NCI-H526 treated with DMSO at 0.1 percent for 48 hours (cell line): Measurements from ENCODE around the gene POU3F3.
A peak's percentile ranks its signal among the peaks of the same experiment; 100 is the strongest.

Experiments
- DNase-seq: peaks from one replicate; lab custom pipeline; 2025; lab: John Stamatoyannopoulos, UW

Gene POU3F3

GRCh38 chr2:104847586-104848160 lies 6.2 kb upstream of the POU3F3 start:
- no peak for DNase-seq

DNA sequence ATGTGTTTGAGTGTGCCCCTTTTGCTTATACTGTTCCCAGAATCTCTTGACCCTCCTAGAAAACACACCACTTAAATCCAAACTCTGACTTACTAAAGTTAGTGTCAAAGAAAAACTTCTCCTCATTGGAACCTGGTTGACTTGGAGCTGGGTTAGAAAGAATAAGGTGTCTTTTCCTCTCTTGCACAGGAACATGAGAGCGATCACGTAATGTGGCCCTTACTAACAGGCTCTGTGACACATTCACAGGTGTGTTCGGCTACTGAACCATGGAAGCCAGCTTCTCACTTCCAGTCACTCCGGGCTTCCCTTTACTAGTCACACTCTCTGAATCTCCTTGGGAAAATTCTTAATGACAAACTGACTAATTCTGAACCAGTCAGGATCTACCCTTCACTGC lies 5.4 kb upstream of the POU3F3 start:
- no peak for DNase-seq

DNA sequence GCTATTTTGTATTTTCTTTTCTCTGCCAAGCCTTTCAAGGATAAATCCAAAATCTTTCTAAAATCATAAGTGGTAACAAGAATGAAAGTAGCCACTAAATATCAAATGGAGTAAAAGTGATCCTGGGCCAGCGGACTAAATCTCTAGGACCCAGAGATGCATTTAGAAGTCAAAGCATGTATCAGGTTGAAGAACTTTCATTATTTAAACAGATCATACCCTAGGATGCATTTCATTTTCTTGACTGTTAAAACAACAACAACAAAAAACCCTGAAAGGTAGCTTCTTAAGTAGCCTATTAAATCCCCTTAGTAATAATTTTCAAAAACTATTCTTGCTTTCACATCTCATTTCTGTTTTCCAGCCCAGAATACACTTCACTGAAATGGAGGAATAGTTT lies 4.8 kb upstream of the POU3F3 start:
- DNase-seq = no peak

- peak; percentile 82 for DNase-seq
These were observed 4.2 kb upstream of the POU3F3 start for GRCh38 chr2:104849618-104850141.

DNA sequence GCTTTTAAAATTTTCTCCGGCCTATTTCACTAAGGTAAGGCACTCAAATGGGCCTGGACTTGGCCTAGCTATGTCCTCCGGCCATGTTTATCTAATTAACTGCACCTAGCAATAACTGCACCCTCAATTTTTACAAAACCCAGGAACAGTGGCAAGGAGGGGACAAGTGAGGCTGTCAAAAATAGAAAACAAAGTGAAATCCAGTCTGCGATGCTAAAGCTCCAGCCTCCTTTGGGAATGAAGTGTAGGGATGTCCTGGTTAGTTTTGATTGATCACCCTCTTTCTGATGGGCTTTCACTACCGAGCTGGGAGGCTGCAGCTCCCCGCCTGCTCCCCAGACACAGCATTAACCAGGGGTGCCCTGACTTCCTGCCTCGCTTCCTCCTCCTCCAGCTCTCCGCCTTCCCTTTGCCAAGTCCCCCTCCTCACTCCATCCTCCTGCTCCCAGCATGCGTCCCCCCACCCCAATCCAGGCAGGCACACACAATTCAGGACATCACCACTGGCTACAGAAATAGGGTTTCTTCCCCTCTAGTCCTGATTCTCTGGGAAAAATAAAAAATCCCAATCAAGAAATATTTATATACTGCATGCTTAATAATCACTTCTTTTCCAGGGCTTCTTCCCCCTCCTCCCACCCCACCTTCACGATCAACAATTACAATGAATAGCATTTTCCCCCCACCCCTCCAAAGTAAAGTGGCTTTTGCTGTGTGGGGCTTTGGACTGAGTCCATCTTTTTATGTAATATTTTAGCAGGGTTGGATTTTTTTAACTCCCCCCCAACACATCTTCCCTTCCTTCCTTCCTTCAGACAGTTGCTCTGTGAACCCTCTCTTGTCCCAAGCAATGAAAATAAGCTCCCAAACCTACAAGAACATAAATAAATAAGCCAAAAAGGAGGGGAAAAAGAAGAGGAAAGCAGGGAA lies 3.3 kb upstream of the POU3F3 start:
- no peak for DNase-seq

DNA sequence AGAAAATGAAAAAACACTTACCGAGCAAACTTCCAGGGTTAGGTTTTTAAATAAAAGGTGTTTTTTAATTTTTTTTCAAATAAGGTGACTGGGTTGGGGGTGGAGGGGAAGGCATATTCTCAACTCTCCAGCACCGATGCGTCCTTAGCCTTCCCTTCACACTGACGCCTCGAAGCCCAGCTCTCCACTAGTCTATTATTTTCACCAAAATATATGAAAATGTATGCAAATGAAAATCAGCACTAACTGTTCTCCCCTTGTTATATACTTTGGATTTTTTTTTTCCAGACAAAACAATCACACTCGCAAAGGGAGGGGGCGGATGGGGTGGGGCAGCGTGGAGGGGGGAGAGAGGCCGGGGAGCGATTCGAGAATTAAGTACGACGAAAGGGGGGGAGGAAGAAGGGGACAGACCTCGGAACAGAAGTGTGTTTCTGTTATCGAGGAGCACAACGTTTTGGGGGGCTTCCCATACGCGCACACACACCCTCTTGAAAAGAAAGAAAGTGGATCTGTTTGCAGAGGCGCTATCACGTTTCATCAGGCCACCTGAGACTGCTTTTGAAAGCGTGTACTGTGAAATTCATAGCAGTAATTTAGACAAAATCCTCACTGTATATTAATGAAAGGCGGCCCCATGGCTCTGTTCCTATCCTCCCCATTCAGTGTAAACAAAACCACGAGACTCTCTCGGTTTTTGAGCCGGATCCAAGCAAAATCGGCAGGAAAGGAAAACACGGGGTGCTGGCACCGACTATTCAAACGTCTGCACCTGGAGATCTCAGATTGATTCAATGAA lies 2.4 kb upstream of the POU3F3 start:
- DNase-seq = peak; percentile 58

DNA sequence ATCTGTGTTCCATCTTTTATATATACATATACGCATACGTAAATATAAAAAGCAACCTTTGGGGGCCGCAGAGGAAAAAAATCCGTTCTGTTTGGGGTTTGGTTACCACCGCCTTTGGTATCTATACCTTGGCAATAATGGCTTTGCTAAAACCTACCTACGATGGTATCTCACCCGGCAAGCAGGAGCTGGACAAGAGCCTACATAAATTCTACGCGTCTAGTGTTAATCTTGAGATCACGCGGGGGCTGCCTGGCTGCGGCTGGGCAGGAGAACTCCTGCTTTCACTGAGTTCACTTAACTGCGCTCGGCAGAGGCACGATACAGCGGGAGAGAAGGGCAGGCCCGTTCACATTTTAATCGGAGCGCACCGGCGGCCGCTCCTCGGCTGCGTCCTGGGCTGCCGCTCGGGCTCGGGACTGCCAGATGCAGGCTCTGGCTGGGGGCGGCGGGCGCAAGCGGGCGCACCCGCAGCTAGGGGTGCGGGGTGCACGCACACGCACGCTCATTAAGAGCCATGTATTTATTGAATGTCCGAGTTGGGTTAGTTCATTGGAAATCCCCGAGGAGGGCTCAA lies 1.7 kb upstream of the POU3F3 start:
- peak; percentile 58 for DNase-seq

- DNase-seq = no peak
These were observed 744 bp downstream of the POU3F3 start for GRCh38 chr2:104854498-104855220.

DNA sequence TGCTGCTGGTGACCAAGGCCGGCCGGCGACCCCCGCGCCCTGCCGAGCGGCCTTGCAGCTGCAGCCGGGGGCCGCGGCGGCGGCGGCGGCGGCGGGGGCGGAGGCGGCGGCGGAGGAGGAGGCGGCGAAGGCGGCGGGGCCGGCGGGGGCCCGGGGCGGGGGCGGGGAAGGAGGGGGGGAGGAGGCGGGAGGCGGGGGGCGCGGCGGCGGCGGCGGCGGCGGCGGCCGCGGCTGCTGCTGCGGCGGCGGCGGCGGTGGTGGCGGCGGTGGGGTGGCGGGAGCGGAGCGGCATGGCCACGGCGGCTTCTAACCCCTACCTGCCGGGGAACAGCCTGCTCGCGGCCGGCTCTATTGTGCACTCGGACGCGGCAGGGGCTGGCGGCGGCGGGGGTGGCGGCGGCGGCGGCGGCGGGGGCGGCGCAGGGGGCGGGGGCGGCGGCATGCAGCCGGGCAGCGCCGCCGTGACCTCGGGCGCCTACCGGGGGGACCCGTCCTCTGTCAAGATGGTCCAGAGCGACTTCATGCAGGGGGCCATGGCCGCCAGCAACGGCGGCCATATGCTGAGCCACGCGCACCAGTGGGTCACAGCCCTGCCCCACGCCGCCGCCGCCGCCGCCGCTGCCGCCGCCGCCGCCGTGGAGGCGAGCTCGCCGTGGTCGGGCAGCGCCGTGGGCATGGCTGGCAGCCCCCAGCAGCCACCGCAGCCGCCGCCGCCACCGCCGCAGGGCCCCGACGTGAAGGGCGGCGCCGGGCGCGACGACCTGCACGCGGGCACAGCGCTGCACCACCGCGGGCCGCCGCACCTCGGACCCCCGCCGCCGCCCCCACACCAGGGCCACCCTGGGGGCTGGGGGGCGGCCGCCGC lies 1.5 kb downstream of the POU3F3 start:
- no peak for DNase-seq

- no peak for DNase-seq
These were observed 2.4 kb downstream of the POU3F3 start for GRCh38 chr2:104856086-104856972.

- no peak for DNase-seq
These were observed 3.0 kb downstream of the POU3F3 start for GRCh38 chr2:104856973-104857261.

DNA sequence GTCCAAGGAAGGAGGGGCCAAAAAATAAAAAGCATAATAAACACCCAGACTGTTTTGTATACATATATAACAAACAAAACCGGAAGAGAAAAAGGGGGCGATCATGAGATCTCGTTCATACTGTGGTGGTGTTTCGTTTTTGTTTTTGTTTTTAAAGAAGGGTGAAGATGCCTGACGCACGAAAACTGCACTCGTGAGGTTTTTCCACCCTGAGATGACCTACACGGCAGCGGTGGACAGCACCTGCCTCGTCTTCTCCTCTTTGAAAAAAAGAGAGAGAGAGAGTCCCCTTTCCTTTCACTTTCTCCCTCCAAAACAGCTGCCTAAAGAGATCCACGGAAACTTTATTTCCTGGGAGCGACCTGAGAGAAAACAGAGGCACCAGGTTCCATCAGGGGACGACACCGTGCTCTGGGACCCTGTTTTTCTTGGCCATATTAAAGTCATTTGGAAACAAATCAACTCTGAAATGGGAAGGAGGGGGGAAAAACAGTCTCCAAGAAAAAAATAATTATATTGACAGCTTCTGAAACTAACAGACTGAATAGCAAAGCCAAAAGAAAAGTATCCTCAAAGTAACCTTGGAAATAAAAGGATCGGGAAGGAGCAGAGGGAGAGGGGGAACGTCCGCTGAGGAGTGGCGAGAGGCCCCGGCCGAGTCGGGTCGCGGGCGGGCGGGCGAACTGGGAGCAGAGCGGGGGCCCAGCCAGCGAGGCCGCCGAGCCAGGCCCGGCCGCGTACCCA lies 3.5 kb downstream of the POU3F3 start:
- DNase-seq = no peak

DNA sequence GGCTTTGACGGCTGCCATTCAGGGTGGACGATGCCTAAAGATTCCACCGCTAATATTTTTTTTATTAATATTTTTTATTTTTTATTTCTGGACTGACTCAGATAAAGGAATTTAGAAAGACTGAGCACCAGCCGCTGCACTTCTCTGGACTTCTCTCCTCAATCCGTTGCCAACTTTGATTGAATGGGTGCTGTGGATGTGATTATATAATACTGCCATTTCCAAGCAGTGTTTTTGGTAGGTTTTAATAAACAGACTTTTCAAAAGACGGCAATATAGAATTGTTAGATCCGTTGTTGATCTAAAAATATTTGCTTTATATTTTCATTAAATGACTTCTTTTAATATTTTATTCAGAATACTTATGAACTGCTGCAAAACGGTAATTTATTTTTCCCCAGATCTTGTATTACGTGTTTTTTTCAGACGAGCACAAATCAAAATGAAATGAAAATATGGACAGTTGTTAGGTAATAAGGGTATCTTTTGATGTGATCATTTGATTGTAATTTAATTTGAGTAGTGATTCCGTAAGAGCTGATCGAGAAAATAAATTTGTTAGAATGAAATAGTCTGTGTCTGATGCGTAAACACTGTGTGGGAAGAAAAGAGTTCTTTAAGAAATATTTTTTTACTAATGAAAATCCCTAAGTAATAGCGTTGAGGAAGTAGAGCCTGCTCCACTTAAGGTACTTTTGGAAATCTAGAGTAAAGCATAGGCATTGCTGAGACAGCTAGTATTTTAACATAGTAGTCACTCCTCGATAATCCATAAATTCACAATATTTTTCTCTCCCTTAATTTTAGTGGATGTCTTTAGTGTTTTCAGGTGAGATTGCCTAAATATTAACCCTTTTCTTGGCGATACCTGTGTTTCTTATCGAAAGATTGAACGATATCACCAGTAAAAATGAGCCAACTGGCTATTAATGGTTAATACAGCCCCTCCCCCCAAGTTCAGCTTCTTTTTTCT lies 4.4 kb downstream of the POU3F3 start:
- DNase-seq = no peak

DNA sequence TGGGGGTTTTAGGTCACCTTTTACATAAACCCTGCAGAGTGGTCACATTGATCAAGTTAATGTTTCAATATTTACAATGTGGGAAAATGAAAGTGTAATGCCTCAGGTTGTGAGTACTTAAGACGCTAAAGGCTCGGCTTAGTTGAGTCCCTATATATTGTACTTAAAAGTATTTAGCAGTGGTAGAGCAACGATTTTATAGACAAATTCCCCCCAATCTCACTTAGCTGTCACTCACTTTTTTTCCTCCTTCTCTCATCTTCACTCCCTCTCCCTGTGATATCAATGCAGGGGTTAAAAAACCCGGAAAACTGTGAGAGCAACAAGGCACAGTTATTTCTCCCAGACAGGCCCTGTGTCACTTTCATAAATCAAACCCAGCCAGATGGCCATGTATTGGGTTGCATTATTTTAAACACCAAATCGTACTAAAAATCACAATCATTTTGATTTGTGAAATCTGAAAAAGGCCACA lies 5.4 kb downstream of the POU3F3 start:
- DNase-seq = no peak

GRCh38 chr2:104859766-104860450 lies 6.0 kb downstream of the POU3F3 start:
- no peak for DNase-seq

DNA sequence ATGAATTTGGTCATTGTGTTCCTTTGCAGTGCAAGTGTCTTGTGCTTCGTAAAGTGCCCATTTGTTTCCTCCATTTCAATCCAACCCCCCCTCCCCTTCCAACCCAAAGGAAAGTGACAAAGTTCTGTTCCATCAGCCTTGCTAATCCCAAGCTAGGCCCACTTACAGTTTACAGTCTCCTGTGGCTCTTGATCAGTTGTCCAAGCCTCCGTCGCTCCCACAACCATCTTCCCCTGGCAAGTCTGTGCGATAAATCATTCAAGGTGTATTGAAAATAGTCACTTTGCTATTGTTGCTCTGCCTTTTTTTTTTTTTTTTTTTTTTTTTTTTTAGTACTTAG lies 6.5 kb downstream of the POU3F3 start:
- DNase-seq = no peak
